PC-9 (cell line): ENCODE data around the gene TAAR5. TPM values are rescaled to one million over a fixed set of nuclear protein-coding genes. Genes with fewer than 3 reads are reported as not detected.
"Not testable (repeated sequence)": the region's sequence is repeated elsewhere in the genome, so short reads cannot be mapped to it uniquely, and the experiment has no call there.

ENCODE experiments used
- BruUV-seq: library from RNA; stranded (reverse); fragments of 400-500 nt; replicated peaks from 2 replicates; lab custom pipeline; 2021; lab: Mats Ljungman, UMichigan
- CTCF ChIA-PET: fragments of 300-600 bp; sonication (Branson Sonifier 250); formaldehyde crosslinking; loops from one replicate; lab custom pipeline; 2022; ENCODE audit warnings: antibody characterized with exemption; lab: Charles Lee
- POLR2A ChIA-PET: fragments of 300-600 bp; sonication (Branson Sonifier 250); formaldehyde crosslinking; loops from one replicate; lab custom pipeline; 2022; ENCODE audit warnings: antibody characterized with exemption; ENCODE audit not compliant: unreplicated experiment; lab: Charles Lee
- DNase-seq, 2 experiments: peaks; one replicate each; pipeline versions ENCODE4 v3.0.0 to v3.0.0-alpha.2; 2015 to 2022; ENCODE audit warnings: mixed read lengths in 1 of 2
- H2AFZ ChIP-seq: fragments of 200-600 bp; sonication (generic); 2 replicates; pipeline ENCODE4 v1.8.1; 2017; ENCODE audit warnings: antibody characterized with exemption
- H3F3A ChIP-seq: fragments of 200-600 bp; sonication (generic); 2 replicates; pipeline ENCODE4 v1.8.1; 2017; ENCODE audit warnings: antibody characterized with exemption, mild to moderate bottlenecking, low read depth; ENCODE audit not compliant: insufficient read depth
- H3K27ac ChIP-seq: fragments of 200-600 bp; sonication (generic); 2 replicates; pipeline ENCODE4 v1.6.1; 2016; ENCODE audit warnings: mixed run types
- H3K27me3 ChIP-seq: fragments of 200-600 bp; sonication (generic); 2 replicates; pipeline ENCODE4 v1.6.1; 2016; ENCODE audit warnings: low read depth, mixed run types; ENCODE audit not compliant: insufficient read depth
- H3K36me3 ChIP-seq: fragments of 200-600 bp; sonication (generic); 2 replicates; pipeline ENCODE4 v1.6.1; 2016; ENCODE audit warnings: low read depth, mixed run types
- H3K4me1 ChIP-seq: fragments of 200-600 bp; sonication (generic); replicated peaks from 2 replicates; pipeline ENCODE4 v1.6.1; 2016; ENCODE audit warnings: mixed run types; ENCODE audit not compliant: insufficient read depth
- H3K4me2 ChIP-seq: fragments of 200-600 bp; sonication (generic); 2 replicates; pipeline ENCODE4 v1.6.1; 2017; ENCODE audit warnings: mixed run types
- H3K4me3 ChIP-seq: fragments of 200-600 bp; sonication (generic); 2 replicates; pipeline ENCODE4 v1.6.1; 2016; ENCODE audit warnings: mixed run types
- H3K79me2 ChIP-seq: fragments of 200-600 bp; sonication (generic); 2 replicates; pipeline ENCODE4 v1.6.1; 2017; ENCODE audit warnings: low read depth, mixed run types
- H3K9me2 ChIP-seq: fragments of 200-600 bp; sonication (generic); 2 replicates; pipeline ENCODE4 v1.8.1; 2017; ENCODE audit warnings: mild to moderate bottlenecking; ENCODE audit not compliant: insufficient read depth
- H3K9me3 ChIP-seq: fragments of 200-600 bp; sonication (generic); 2 replicates; pipeline ENCODE4 v1.8.1; 2016; ENCODE audit warnings: low read depth; ENCODE audit not compliant: insufficient read depth
- H4K20me1 ChIP-seq: fragments of 200-600 bp; sonication (generic); 2 replicates; pipeline ENCODE4 v1.8.1; 2017; ENCODE audit not compliant: insufficient read depth
- CTCF ChIP-seq: fragments of 200-600 bp; sonication (generic); conservative IDR thresholded peaks from 2 replicates; pipeline ENCODE4 v1.6.1; 2017; ENCODE audit warnings: mixed run types, antibody characterized with exemption, mild to moderate bottlenecking, moderate library complexity
- EZH2 ChIP-seq: fragments of 200-600 bp; sonication (generic); IDR thresholded peaks from 2 replicates; pipeline ENCODE4 v1.8.0; 2017; ENCODE audit warnings: antibody characterized with exemption, low read depth
- intact Hi-C: fragments of 100-400 bp; cut with micrococcal nuclease; formaldehyde crosslinking; loops from one replicate; pipeline ENCODE4 v1.10.0; 2022; ENCODE audit not compliant: unreplicated experiment
- total RNA-seq: library from RNA; stranded (reverse); gene quantifications from 2 replicates; pipeline ENCODE4 v1.2.3, GENCODE V29; 2021

TAAR5 gene
- total RNA-seq, 1 experiment from 2014 or later, result not detected

DNA sequence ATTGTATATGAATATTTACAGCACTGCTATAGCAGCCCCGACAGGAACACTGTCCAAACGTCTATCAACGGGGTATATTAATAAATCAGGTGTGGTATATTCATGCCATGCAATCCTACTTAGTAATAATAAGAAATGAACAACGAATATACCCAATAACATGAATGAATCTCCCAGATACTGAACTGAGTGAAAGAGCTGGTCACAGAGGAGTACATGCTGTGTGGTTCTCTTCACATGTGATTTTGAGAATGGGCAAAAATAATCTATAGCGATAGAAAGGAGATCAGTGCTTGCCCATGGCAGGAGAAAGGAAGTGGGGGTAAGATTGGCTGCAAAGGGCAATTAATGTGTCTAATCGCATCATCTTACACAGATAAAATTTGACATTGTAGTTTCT lies 23.1 kb downstream of the TAAR5 start:
- Histone ChIP-seq H4K20me1 (no peaks in the 10 kb centered on the region), H3F3A (no peaks in the 10 kb centered on the region), H3K9me2 (no peaks in the 10 kb centered on the region; the same call in 1 of the 2 replicates), H3K4me3 (no peak overlapping the region), H3K4me2 (no peak overlapping the region), H3K27me3 (no peaks in the 10 kb centered on the region), H3K9me3 (peaks cover 4% of the 10 kb centered on the region; the same call in 1 of the 2 replicates), H3K79me2 (no peaks in the 10 kb centered on the region), H3K36me3 (no peaks in the 10 kb centered on the region), H2AFZ (no peak overlapping the region), H3K27ac (no peak overlapping the region), H3K4me1 (no peaks in the 10 kb centered on the region)
- no TSS peak for BruUV-seq
- POLR2A ChIA-PET, result interaction anchor here (0.6 kb wide), 1 partner anchor 18 kb away, joined by 3 read pairs; no protein-coding TSS in a partner anchor
- TF ChIP-seq CTCF (no peak), EZH2 (no peak)
- intact Hi-C loops, result no loop called here
- CTCF ChIA-PET, result no interaction called here
- no peak for DNase-seq

GRCh38 chr6:132560087-132560486 lies 29.5 kb downstream of the TAAR5 start:
- H3K4me1 ChIP-seq, POLR2A ChIA-PET, CTCF ChIA-PET: not testable (repeated sequence)

DNA sequence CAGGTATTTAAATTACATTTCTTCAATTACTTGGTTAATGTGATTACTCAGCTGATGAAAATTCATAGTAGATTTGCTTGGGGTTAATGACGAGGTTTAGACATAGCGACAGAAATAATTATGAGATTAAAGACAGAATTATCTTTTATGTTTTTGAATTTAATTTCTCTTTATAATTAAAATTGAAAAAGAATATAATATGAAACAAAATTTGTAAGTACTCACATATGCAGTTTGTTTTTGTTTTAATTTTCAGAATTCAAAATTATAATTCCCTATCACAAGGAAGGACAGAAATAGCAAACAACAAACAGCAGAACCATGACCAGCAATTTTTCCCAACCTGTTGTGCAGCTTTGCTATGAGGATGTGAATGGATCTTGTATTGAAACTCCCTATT lies 37.2 kb downstream of the TAAR5 start, which contains the start of gene TAAR8:
TAAR8 (plus strand) TSS at position 301 of the 400 bp plus-strand sequence; CDS start at position 322, 21 bp downstream.
- ChIA-PET POLR2A (no interaction called here), CTCF (no interaction called here)
- intact Hi-C loops, result no loop called here

More at GRCh38 chr6:132560087-132560486, 29.5 kb downstream of the TAAR5 start:
- BruUV-seq, H3K27ac ChIP-seq, H3K4me3 ChIP-seq, DNase-seq, intact Hi-C loops, H3F3A ChIP-seq, H3K27me3 ChIP-seq, H4K20me1 ChIP-seq, H3K9me2 ChIP-seq, H3K9me3 ChIP-seq, H2AFZ ChIP-seq, H3K36me3 ChIP-seq, H3K4me2 ChIP-seq, H3K79me2 ChIP-seq: not testable (repeated sequence)

More for the DNA sequence above, 37.2 kb downstream of the TAAR5 start, which contains the start of gene TAAR8:
- Histone ChIP-seq H3K9me3 (peaks cover 4% of the 10 kb centered on the region; the same call in 1 of the 2 replicates), H3K36me3 (no peaks in the 10 kb centered on the region), H3F3A (no peaks in the 10 kb centered on the region), H3K4me2 (no peak within 1 kb of the TSS), H3K4me1 (no peaks in the 10 kb centered on the region), H3K9me2 (no peaks in the 10 kb centered on the region), H3K79me2 (no peaks in the 10 kb centered on the region), H3K4me3 (no peak within 1 kb of the TSS), H2AFZ (no peak within 1 kb of the TSS), H4K20me1 (no peaks in the 10 kb centered on the region), H3K27me3 (no peaks in the 10 kb centered on the region), H3K27ac (no peak within 1 kb of the TSS)
- TF ChIP-seq CTCF (no peak), EZH2 (no peak)
- BruUV-seq, result no TSS peak
- no peak for DNase-seq
